IMR-90 (cell line): Measurements from ENCODE around the gene FAM8A1. TPM values are rescaled to one million over a fixed set of nuclear protein-coding genes. Genes with fewer than 3 reads are reported as not detected.

Experiments used
- ATAC-seq: fragments of 200-7000 bp; cut with Tn5 transposase; 2 replicates; pipeline ENCODE4 v1.9.1; 2020; ENCODE audit warnings: low read depth, mild to moderate bottlenecking, moderate library complexity
- BruUV-seq: library from RNA; stranded (reverse); fragments of 400-500 nt; replicated peaks from 2 replicates; lab custom pipeline; 2021; lab: Mats Ljungman, UMichigan
- CTCF ChIA-PET: fragments of 300-600 bp; formaldehyde crosslinking; extraction: SDS; loops from one replicate; lab custom pipeline; 2021; ENCODE audit warnings: antibody characterized with exemption; lab: Yijun Ruan, JAX
- POLR2A ChIA-PET: fragments of 300-600 bp; sonication (Branson Sonifier 250); formaldehyde crosslinking; loops from one replicate; lab custom pipeline; 2022; ENCODE audit warnings: antibody characterized with exemption; ENCODE audit not compliant: unreplicated experiment; lab: Charles Lee
- DNase-seq: peaks from one replicate; pipeline ENCODE4 v3.0.0; 2013
- H2AFZ ChIP-seq: replicated peaks from 2 replicates; pipeline ENCODE3; 2013; ENCODE audit warnings: low read length, mild to moderate bottlenecking; ENCODE audit not compliant: poor library complexity
- H2AK5ac ChIP-seq: 2 replicates; pipeline ENCODE4 v1.6.1; 2013; ENCODE audit warnings: low read depth, low read length, inconsistent platforms
- H2AK9ac ChIP-seq: replicated peaks from 2 replicates; pipeline ENCODE3; 2013; ENCODE audit warnings: mild to moderate bottlenecking, low read depth, low read length, moderate library complexity; ENCODE audit not compliant: poor library complexity
- H2BK120ac ChIP-seq: 2 replicates; pipeline ENCODE4 v1.6.1; 2013; ENCODE audit warnings: low read depth, low read length, inconsistent platforms
- H2BK15ac ChIP-seq: 3 replicates; pipeline ENCODE4 v1.6.1; 2013; ENCODE audit warnings: low read depth, low read length, inconsistent platforms
- H2BK20ac ChIP-seq: 2 replicates; pipeline ENCODE4 v1.6.1; 2013; ENCODE audit warnings: low read depth, mild to moderate bottlenecking, inconsistent platforms, low read length, moderate library complexity
- H2BK5ac ChIP-seq: 2 replicates; pipeline ENCODE4 v1.6.1; 2013; ENCODE audit warnings: mild to moderate bottlenecking, low read depth, low read length, inconsistent platforms; ENCODE audit not compliant: poor library complexity, severe bottlenecking
- H3K14ac ChIP-seq: replicated peaks from 2 replicates; pipeline ENCODE4 v1.6.1; 2013; ENCODE audit warnings: low read depth, low read length, inconsistent platforms
- H3K18ac ChIP-seq: 2 replicates; pipeline ENCODE4 v1.6.1; 2013; ENCODE audit warnings: low read depth, low read length, control low read depth
- H3K23ac ChIP-seq: 2 replicates; pipeline ENCODE4 v1.6.1; 2013; ENCODE audit warnings: low read depth, low read length, inconsistent platforms
- H3K27ac ChIP-seq: 2 replicates; pipeline ENCODE4 v1.5.1; 2013; ENCODE audit warnings: mild to moderate bottlenecking, control low read depth, low read length; ENCODE audit not compliant: insufficient read depth
- H3K27me3 ChIP-seq: 2 replicates; pipeline ENCODE4 v1.6.1; 2013; ENCODE audit warnings: low read length; ENCODE audit not compliant: control insufficient read depth, insufficient read depth
- H3K36me3 ChIP-seq: 2 replicates; pipeline ENCODE4 v1.6.1; 2013; ENCODE audit warnings: low read length, mixed read lengths; ENCODE audit not compliant: control insufficient read depth, insufficient read depth
- H3K4ac ChIP-seq: 2 replicates; pipeline ENCODE4 v1.6.1; 2013; ENCODE audit warnings: low read depth, low read length, inconsistent platforms
- H3K4me1 ChIP-seq: 2 replicates; pipeline ENCODE4 v1.6.1; 2013; ENCODE audit warnings: low read length, mixed read lengths; ENCODE audit not compliant: control insufficient read depth, insufficient read depth
- H3K4me2 ChIP-seq: 2 replicates; pipeline ENCODE4 v1.6.1; 2013; ENCODE audit warnings: low read depth, mild to moderate bottlenecking, control low read depth, low read length, moderate library complexity
- H3K4me3 ChIP-seq: 2 replicates; pipeline ENCODE4 v1.5.1; 2013; ENCODE audit warnings: low read depth, mild to moderate bottlenecking, control low read depth, low read length, moderate library complexity; ENCODE audit not compliant: insufficient read depth
- H3K56ac ChIP-seq: 2 replicates; pipeline ENCODE4 v1.6.1; 2013; ENCODE audit warnings: low read length, inconsistent platforms; ENCODE audit not compliant: insufficient read depth; ENCODE audit errors: extremely low read depth
- H3K79me1 ChIP-seq, 2 experiments: 2 replicates each; pipeline ENCODE4 v1.6.1; 2013; ENCODE audit warnings: low read length in 2 of 2, inconsistent platforms in 1 of 2, low read depth in 1 of 2
- H3K9ac ChIP-seq: 2 replicates; pipeline ENCODE4 v1.6.1; 2013; ENCODE audit warnings: low read depth, low read length, control low read depth
- H3K9me1 ChIP-seq: 2 replicates; pipeline ENCODE4 v1.6.1; 2013; ENCODE audit warnings: low read length, inconsistent platforms; ENCODE audit not compliant: insufficient read depth
- H3K9me3 ChIP-seq: 2 replicates; pipeline ENCODE4 v1.6.1; 2013; ENCODE audit warnings: low read length; ENCODE audit not compliant: control insufficient read depth, insufficient read depth
- H4K20me1 ChIP-seq: 2 replicates; pipeline ENCODE4 v1.6.1; 2013; ENCODE audit warnings: low read length, inconsistent platforms; ENCODE audit not compliant: insufficient read depth
- H4K5ac ChIP-seq: 2 replicates; pipeline ENCODE4 v1.6.1; 2013; ENCODE audit warnings: mild to moderate bottlenecking, low read depth, low read length, control low read depth
- H4K8ac ChIP-seq, 2 experiments: 2 replicates each; pipeline ENCODE4 v1.6.1; 2013; ENCODE audit warnings: low read depth in 2 of 2, low read length in 2 of 2, control low read depth in 1 of 2, inconsistent platforms in 1 of 2
- H4K91ac ChIP-seq: 2 replicates; pipeline ENCODE4 v1.6.1; 2013; ENCODE audit warnings: low read depth, low read length, inconsistent platforms; ENCODE audit not compliant: insufficient read depth
- FOS ChIP-seq: fragments of 150-350 bp; IDR thresholded peaks from 2 replicates; pipeline ENCODE4 v1.6.1; 2016; ENCODE audit warnings: low read depth, low read length
- MAZ ChIP-seq: IDR thresholded peaks from 2 replicates; pipeline ENCODE4 v1.6.1; 2012; ENCODE audit warnings: low read depth, mild to moderate bottlenecking, low read length, improper control_type of control experiment, moderate library complexity, borderline replicate concordance
- MXI1 ChIP-seq: IDR thresholded peaks from 2 replicates; pipeline ENCODE4 v1.6.1; 2012; ENCODE audit warnings: low read depth, mild to moderate bottlenecking, low read length, moderate library complexity, borderline replicate concordance
- NFE2L2 ChIP-seq: fragments of 150-350 bp; IDR thresholded peaks from 2 replicates; pipeline ENCODE4 v1.6.1; 2016; ENCODE audit warnings: low read depth, mild to moderate bottlenecking, low read length
- RCOR1 ChIP-seq: IDR thresholded peaks from 2 replicates; pipeline ENCODE4 v1.6.1; 2012; ENCODE audit warnings: mild to moderate bottlenecking, low read length, improper control_type of control experiment; ENCODE audit not compliant: insufficient replicate concordance
- SMC3 ChIP-seq: fragments of 150-350 bp; IDR thresholded peaks from 2 replicates; pipeline ENCODE4 v1.6.1; 2016; ENCODE audit warnings: low read depth, mild to moderate bottlenecking, antibody characterized with exemption, low read length, moderate library complexity
- WGBS, 2 experiments: methylation state at CpG; one replicate each; pipeline versions ENCODE4 v1.1.5 to v1.1.7; 2013; ENCODE audit warnings: missing lambda C conversion rate in 2 of 2; ENCODE audit not compliant: insufficient read length in 1 of 2; ENCODE audit errors: extremely low coverage in 2 of 2; 5-methylcytosine and 5-hydroxymethylcytosine counted together
- dilution Hi-C: fragments of 300-500 bp; cut with HindIII; formaldehyde crosslinking; loops from one replicate; pipeline ENCODE4 v1.14.3; 2018; ENCODE audit warnings: low sequenced_read_pairs; ENCODE audit not compliant: unreplicated experiment
- in situ Hi-C: fragments of 300-500 bp; cut with MboI; formaldehyde crosslinking; loops from 3 replicates; pipeline ENCODE4 v1.14.3; 2019; ENCODE audit warnings: low sequenced_read_pairs, inconsistent platforms, mixed read lengths
- intact Hi-C: fragments of 100-400 bp; cut with micrococcal nuclease; formaldehyde crosslinking; loops from 2 replicates; pipeline ENCODE4 v1.10.0; 2022
- polyA plus RNA-seq, 3 experiments: library from polyadenylated mRNA; depleted of rRNA; stranded (reverse); fragments of >200 nt; gene quantifications; 2 replicates each; pipeline ENCODE4 v1.2.3, GENCODE V29; 2012; ENCODE audit warnings: low replicate concordance in 1 of 3
- total RNA-seq: library from RNA; depleted of rRNA; stranded (reverse); fragments of >200 nt; gene quantifications from 2 replicates; pipeline ENCODE4 v1.2.3, GENCODE V29; 2012

Gene FAM8A1
- total and polyA plus RNA-seq, 2 of the 4 experiments (the other 2 are of a cell fraction), result 8.1 to 8.2 TPM

DNA sequence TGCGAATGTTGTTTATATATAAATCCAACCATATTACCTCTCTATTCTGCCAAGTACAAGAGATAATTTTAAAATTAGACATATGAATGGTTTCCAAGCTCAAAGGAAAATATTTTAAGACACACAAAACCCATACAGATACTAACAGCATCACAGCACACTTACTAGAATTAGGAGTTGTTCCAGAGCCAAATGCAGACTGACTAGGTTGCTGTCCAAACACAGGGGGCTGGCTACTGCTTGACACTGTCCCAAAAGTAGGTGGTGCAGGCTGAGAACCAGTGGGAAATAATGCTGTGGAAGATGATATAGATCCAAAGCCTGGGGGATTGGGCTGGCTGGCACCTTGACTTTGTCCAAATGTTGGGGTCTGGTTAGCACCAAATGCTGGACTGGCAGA, 24.3 kb downstream of the FAM8A1 start:
- no peak for ATAC-seq
- Histone ChIP-seq H3K18ac (no peak overlapping the region), H3K23ac (no peak overlapping the region), H4K20me1 (0 out of 2 replicates have a peak, but pooled peaks cover 2% of the 10 kb centered on the region), H2BK120ac (no peak overlapping the region), H2BK20ac (no peak overlapping the region), H3K9me1 (peaks cover 6% of the 10 kb centered on the region), H3K36me3 (peaks cover 31% of the 10 kb centered on the region), H4K8ac (no peak overlapping the region), H3K14ac (no peak overlapping the region), H2AK5ac (no peak overlapping the region), H3K4me1 (no peaks in the 10 kb centered on the region), H4K91ac (no peak overlapping the region), H2BK15ac (no peak overlapping the region), H3K27ac (no peak overlapping the region), H3K27me3 (no peaks in the 10 kb centered on the region), H2AFZ (no peak overlapping the region), H3K9me3 (no peaks in the 10 kb centered on the region), H3K4me3 (no peak overlapping the region), H4K5ac (no peak overlapping the region), H3K4ac (no peak overlapping the region), H3K4me2 (no peak overlapping the region), H3K79me1 (peaks cover 43 to 54% of the 10 kb centered on the region in 2 experiments), H3K9ac (no peak overlapping the region), H3K56ac (no peak overlapping the region), H2BK5ac (no peak overlapping the region), H2AK9ac (no peak overlapping the region)
- dilution Hi-C loops, result no loop called here
- ChIA-PET POLR2A (no interaction called here), CTCF (no interaction called here)
- in situ Hi-C loops, result loop anchor here (10.0 kb wide), 1 partner anchor 150 kb away; no protein-coding TSS in a partner anchor
- intact Hi-C loops, result no loop called here
- no CpG with 5 or more reads among the region's 1 CpG for WGBS, 2 experiments
- no peak for DNase-seq
- no peak for TF ChIP-seq NFE2L2
- TF ChIP-seq MAZ, result no peak
- no peak for TF ChIP-seq RCOR1
- TF ChIP-seq FOS, result no peak
- no peak for TF ChIP-seq MXI1
- no peak for TF ChIP-seq SMC3
- no TSS peak for BruUV-seq
